ENCODE results near the gene HEATR9.

HEATR9 gene

GRCh38 chr17:35867574-35867973 is 1.1 kb downstream of the HEATR9 start:
- DNase-seq (ENCODE audit: low read depth in 1 of 2, low spot score in 1 of 2) = no peak
- no peak for TF ChIP-seq JUND (IDR thresholded peaks at IDR 0.05; ENCODE audit: low read depth)
- in situ Hi-C loops (cut with HindIII; ENCODE audit: low pct_unique_long_range_greater_than_20kb, low sequenced_read_pairs) = no loop called here

GRCh38 chr17:35866341-35866950 is 2.2 kb downstream of the HEATR9 start:
- TF ChIP-seq JUND (IDR thresholded peaks at IDR 0.05; ENCODE audit: low read depth) = no peak
- DNase-seq (ENCODE audit: low read depth in 1 of 2, low spot score in 1 of 2) = no peak
- in situ Hi-C loops (cut with HindIII; ENCODE audit: low pct_unique_long_range_greater_than_20kb, low sequenced_read_pairs) = no loop called here

GRCh38 chr17:35865412-35866340 is 3.0 kb downstream of the HEATR9 start:
- no peak for DNase-seq (ENCODE audit: low read depth in 1 of 2, low spot score in 1 of 2)
- in situ Hi-C loops (cut with HindIII; ENCODE audit: low pct_unique_long_range_greater_than_20kb, low sequenced_read_pairs) = no loop called here
- no peak for TF ChIP-seq JUND (IDR thresholded peaks at IDR 0.05; ENCODE audit: low read depth)

GRCh38 chr17:35864853-35865252 is 3.8 kb downstream of the HEATR9 start:
- in situ Hi-C loops (cut with HindIII; ENCODE audit: low pct_unique_long_range_greater_than_20kb, low sequenced_read_pairs) = no loop called here
- TF ChIP-seq JUND (IDR thresholded peaks at IDR 0.05; ENCODE audit: low read depth) = no peak
- no peak for DNase-seq (ENCODE audit: low read depth in 1 of 2, low spot score in 1 of 2)

GRCh38 chr17:35856603-35857002 is 12.1 kb downstream of the HEATR9 start:
- DNase-seq (ENCODE audit: low read depth in 1 of 2, low spot score in 1 of 2) = no peak
- in situ Hi-C loops (cut with HindIII; ENCODE audit: low pct_unique_long_range_greater_than_20kb, low sequenced_read_pairs) = no loop called here
- TF ChIP-seq JUND (IDR thresholded peaks at IDR 0.05; ENCODE audit: low read depth) = no peak

- no peak for TF ChIP-seq JUND (IDR thresholded peaks at IDR 0.05; ENCODE audit: low read depth)
- no peak for DNase-seq (ENCODE audit: low read depth in 1 of 2, low spot score in 1 of 2)
- in situ Hi-C loops (cut with HindIII; ENCODE audit: low pct_unique_long_range_greater_than_20kb, low sequenced_read_pairs) = no loop called here
Measured at GRCh38 chr17:35855965-35856364, 12.7 kb downstream of the HEATR9 start.

GRCh38 chr17:35849469-35850348 is 19.0 kb downstream of the HEATR9 start:
- no peak for TF ChIP-seq JUND (IDR thresholded peaks at IDR 0.05; ENCODE audit: low read depth)
- in situ Hi-C loops (cut with HindIII; ENCODE audit: low pct_unique_long_range_greater_than_20kb, low sequenced_read_pairs) = no loop called here
- peak; percentile 64 to 85 for DNase-seq (ENCODE audit: low read depth in 1 of 2, low spot score in 1 of 2)

GRCh38 chr17:35847633-35848373 is 20.9 kb downstream of the HEATR9 start:
- no peak for TF ChIP-seq JUND (IDR thresholded peaks at IDR 0.05; ENCODE audit: low read depth)
- no peak for DNase-seq (ENCODE audit: low read depth in 1 of 2, low spot score in 1 of 2)
- in situ Hi-C loops (cut with HindIII; ENCODE audit: low pct_unique_long_range_greater_than_20kb, low sequenced_read_pairs) = no loop called here

GRCh38 chr17:35847006-35847405 is 21.7 kb downstream of the HEATR9 start:
- TF ChIP-seq JUND (IDR thresholded peaks at IDR 0.05; ENCODE audit: low read depth) = no peak
- DNase-seq (ENCODE audit: low read depth in 1 of 2, low spot score in 1 of 2) = no peak
- in situ Hi-C loops (cut with HindIII; ENCODE audit: low pct_unique_long_range_greater_than_20kb, low sequenced_read_pairs) = no loop called here

- TF ChIP-seq JUND (IDR thresholded peaks at IDR 0.05; ENCODE audit: low read depth) = no peak
- in situ Hi-C loops (cut with HindIII; ENCODE audit: low pct_unique_long_range_greater_than_20kb, low sequenced_read_pairs) = no loop called here
- DNase-seq (ENCODE audit: low read depth in 1 of 2, low spot score in 1 of 2) = no peak
Measured at GRCh38 chr17:35846055-35846809, 22.5 kb downstream of the HEATR9 start.

- TF ChIP-seq JUND (IDR thresholded peaks at IDR 0.05; ENCODE audit: low read depth) = no peak
- in situ Hi-C loops (cut with HindIII; ENCODE audit: low pct_unique_long_range_greater_than_20kb, low sequenced_read_pairs) = no loop called here
- no peak for DNase-seq (ENCODE audit: low read depth in 1 of 2, low spot score in 1 of 2)
Measured at GRCh38 chr17:35844547-35844946, 24.1 kb downstream of the HEATR9 start.

Measured in T47D (cell line).